DND-41 (cell line): ENCODE data around the gene KIRREL3.

Experiments used
- ATAC-seq: fragments of 200-7000 bp; cut with Tn5 transposase; 3 replicates; pipeline ENCODE4 v1.9.1; 2021; ENCODE audit warnings: low read depth; ENCODE audit not compliant: insufficient read depth
- DNase-seq: peaks from one replicate; pipeline ENCODE4 v3.0.0-alpha.2; 2020
- H2AFZ ChIP-seq: 2 replicates; pipeline ENCODE4 v1.6.0; 2012; ENCODE audit warnings: low read depth, low read length
- H3K27ac ChIP-seq: 2 replicates; pipeline ENCODE4 v1.5.1; 2012; ENCODE audit warnings: low read length, inconsistent platforms
- H3K27me3 ChIP-seq: fragments of 200-600 bp; sonication (generic); 2 replicates; pipeline ENCODE4 v1.6.0; 2012; ENCODE audit warnings: low read length, mild to moderate bottlenecking, inconsistent platforms; ENCODE audit not compliant: insufficient read depth, poor library complexity
- H3K36me3 ChIP-seq: 2 replicates; pipeline ENCODE4 v1.5.1; 2012; ENCODE audit warnings: low read length, inconsistent platforms; ENCODE audit not compliant: insufficient read depth
- H3K4me1 ChIP-seq: 2 replicates; pipeline ENCODE4 v1.5.1; 2012; ENCODE audit warnings: mild to moderate bottlenecking, low read length; ENCODE audit not compliant: insufficient read depth
- H3K4me2 ChIP-seq: 2 replicates; pipeline ENCODE4 v1.6.0; 2012; ENCODE audit warnings: mild to moderate bottlenecking, moderate library complexity, low read length, inconsistent platforms; ENCODE audit not compliant: insufficient read depth
- H3K4me3 ChIP-seq, 2 experiments: fragments of 200-600 bp in 1 of 2; shearing (Covaris generic) in 1 of 2; 2 replicates each; pipeline ENCODE4 v1.5.1; 2012 to 2016; ENCODE audit warnings: inconsistent platforms in 2 of 2, low read length in 2 of 2, mild to moderate bottlenecking in 2 of 2, low read depth in 1 of 2, moderate library complexity in 1 of 2
- H3K79me2 ChIP-seq: 2 replicates; pipeline ENCODE4 v1.6.0; 2012; ENCODE audit warnings: low read length, inconsistent platforms; ENCODE audit not compliant: insufficient read depth
- H3K9ac ChIP-seq: 2 replicates; pipeline ENCODE4 v1.6.0; 2012; ENCODE audit warnings: low read depth, mild to moderate bottlenecking, inconsistent platforms, low read length, moderate library complexity
- H3K9me3 ChIP-seq: 2 replicates; pipeline ENCODE4 v1.5.1; 2012; ENCODE audit warnings: low read length, moderate library complexity, mild to moderate bottlenecking, inconsistent platforms; ENCODE audit not compliant: insufficient read depth, severe bottlenecking
- H4K20me1 ChIP-seq: 2 replicates; pipeline ENCODE4 v1.6.0; 2012; ENCODE audit warnings: low read length; ENCODE audit not compliant: insufficient read depth
- CTCF ChIP-seq: IDR thresholded peaks from 2 replicates; pipeline ENCODE4 v1.5.1; 2012; ENCODE audit warnings: borderline replicate concordance, low read length, moderate library complexity, mild to moderate bottlenecking; ENCODE audit not compliant: poor library complexity, severe bottlenecking; ENCODE audit errors: extremely low read depth
- EZH2 ChIP-seq: IDR thresholded peaks from 3 replicates; pipeline ENCODE4 v1.6.1; 2012; ENCODE audit warnings: borderline replicate concordance, low read depth, mild to moderate bottlenecking, moderate library complexity, low read length, inconsistent platforms; ENCODE audit not compliant: severe bottlenecking

KIRREL3 gene

GRCh38 chr11:126838779-126839178 lies 161.8 kb downstream of the KIRREL3 start:
- Histone ChIP-seq H3K4me2 (no peak overlapping the region), H4K20me1 (no peaks in the 10 kb centered on the region), H2AFZ (no peak overlapping the region), H3K9me3 (no peaks in the 10 kb centered on the region), H3K79me2 (no peaks in the 10 kb centered on the region), H3K4me3 (no peak overlapping the region), H3K9ac (no peak overlapping the region), H3K27me3 (peaks cover 36% of the 10 kb centered on the region), H3K4me1 (no peaks in the 10 kb centered on the region), H3K27ac (no peak overlapping the region), H3K36me3 (no peaks in the 10 kb centered on the region)
- TF ChIP-seq CTCF (no peak), EZH2 (no peak)
- no peak for DNase-seq
- ATAC-seq: no peak

GRCh38 chr11:126837581-126837980 lies 163.0 kb downstream of the KIRREL3 start:
- no peaks in the 10 kb centered on the region for H3K79me2 ChIP-seq
- DNase-seq: no peak
- TF ChIP-seq CTCF (no peak), EZH2 (no peak)
- no peaks in the 10 kb centered on the region for H4K20me1 ChIP-seq
- no peak overlapping the region for H3K9ac ChIP-seq
- H3K9me3 ChIP-seq: no peaks in the 10 kb centered on the region
- H3K4me3 ChIP-seq: no peak overlapping the region
- no peak overlapping the region for H3K4me2 ChIP-seq
- H3K4me1 ChIP-seq: no peaks in the 10 kb centered on the region
- H3K27me3 ChIP-seq: peaks cover 38% of the 10 kb centered on the region
- ATAC-seq: no peak
- H3K27ac ChIP-seq: no peak overlapping the region
- no peak overlapping the region for H2AFZ ChIP-seq
- no peaks in the 10 kb centered on the region for H3K36me3 ChIP-seq

GRCh38 chr11:126834573-126834972 lies 166.0 kb downstream of the KIRREL3 start:
- Histone ChIP-seq H2AFZ (no peak overlapping the region), H3K4me1 (no peaks in the 10 kb centered on the region), H3K27ac (no peak overlapping the region), H4K20me1 (no peaks in the 10 kb centered on the region), H3K9ac (no peak overlapping the region), H3K4me3 (no peak overlapping the region), H3K9me3 (no peaks in the 10 kb centered on the region), H3K36me3 (no peaks in the 10 kb centered on the region), H3K4me2 (no peak overlapping the region), H3K27me3 (peaks cover 33% of the 10 kb centered on the region), H3K79me2 (no peaks in the 10 kb centered on the region)
- no peak for ATAC-seq
- DNase-seq: no peak
- no peak for TF ChIP-seq CTCF
- no peak for TF ChIP-seq EZH2

- no peaks in the 10 kb centered on the region for H3K9me3 ChIP-seq
- no peak overlapping the region for H2AFZ ChIP-seq
- no peak for ATAC-seq
- no peaks in the 10 kb centered on the region for H3K79me2 ChIP-seq
- no peaks in the 10 kb centered on the region for H3K4me1 ChIP-seq
- no peak for DNase-seq
- H4K20me1 ChIP-seq: no peaks in the 10 kb centered on the region
- no peak for TF ChIP-seq CTCF
- no peak for TF ChIP-seq EZH2
- H3K36me3 ChIP-seq: no peaks in the 10 kb centered on the region
- H3K4me2 ChIP-seq: no peak overlapping the region
- no peak overlapping the region for H3K4me3 ChIP-seq
- H3K27me3 ChIP-seq: peaks cover 31% of the 10 kb centered on the region
- H3K27ac ChIP-seq: no peak overlapping the region
- no peak overlapping the region for H3K9ac ChIP-seq
These were observed 166.4 kb downstream of the KIRREL3 start for GRCh38 chr11:126834149-126834548.
